GM12874 (cell line): ENCODE data around the gene CADPS.

Experiments used
- TF ChIP-seq, protein P1 (sequence below): IDR thresholded peaks from 2 replicates; pipeline ENCODE4 v1.5.1; 2011; ENCODE audit warnings: low read depth, mild to moderate bottlenecking, control low read depth, low read length, moderate library complexity; ENCODE audit not compliant: insufficient read depth

Gene CADPS

GRCh38 chr3:62888180-62888579, 13.0 kb upstream of the CADPS start:
- TF ChIP-seq, protein P1, sequence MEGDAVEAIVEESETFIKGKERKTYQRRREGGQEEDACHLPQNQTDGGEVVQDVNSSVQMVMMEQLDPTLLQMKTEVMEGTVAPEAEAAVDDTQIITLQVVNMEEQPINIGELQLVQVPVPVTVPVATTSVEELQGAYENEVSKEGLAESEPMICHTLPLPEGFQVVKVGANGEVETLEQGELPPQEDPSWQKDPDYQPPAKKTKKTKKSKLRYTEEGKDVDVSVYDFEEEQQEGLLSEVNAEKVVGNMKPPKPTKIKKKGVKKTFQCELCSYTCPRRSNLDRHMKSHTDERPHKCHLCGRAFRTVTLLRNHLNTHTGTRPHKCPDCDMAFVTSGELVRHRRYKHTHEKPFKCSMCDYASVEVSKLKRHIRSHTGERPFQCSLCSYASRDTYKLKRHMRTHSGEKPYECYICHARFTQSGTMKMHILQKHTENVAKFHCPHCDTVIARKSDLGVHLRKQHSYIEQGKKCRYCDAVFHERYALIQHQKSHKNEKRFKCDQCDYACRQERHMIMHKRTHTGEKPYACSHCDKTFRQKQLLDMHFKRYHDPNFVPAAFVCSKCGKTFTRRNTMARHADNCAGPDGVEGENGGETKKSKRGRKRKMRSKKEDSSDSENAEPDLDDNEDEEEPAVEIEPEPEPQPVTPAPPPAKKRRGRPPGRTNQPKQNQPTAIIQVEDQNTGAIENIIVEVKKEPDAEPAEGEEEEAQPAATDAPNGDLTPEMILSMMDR: no peak

GRCh38 chr3:62885136-62885535, 9.9 kb upstream of the CADPS start:
- TF ChIP-seq, protein P1: no peak

DNA sequence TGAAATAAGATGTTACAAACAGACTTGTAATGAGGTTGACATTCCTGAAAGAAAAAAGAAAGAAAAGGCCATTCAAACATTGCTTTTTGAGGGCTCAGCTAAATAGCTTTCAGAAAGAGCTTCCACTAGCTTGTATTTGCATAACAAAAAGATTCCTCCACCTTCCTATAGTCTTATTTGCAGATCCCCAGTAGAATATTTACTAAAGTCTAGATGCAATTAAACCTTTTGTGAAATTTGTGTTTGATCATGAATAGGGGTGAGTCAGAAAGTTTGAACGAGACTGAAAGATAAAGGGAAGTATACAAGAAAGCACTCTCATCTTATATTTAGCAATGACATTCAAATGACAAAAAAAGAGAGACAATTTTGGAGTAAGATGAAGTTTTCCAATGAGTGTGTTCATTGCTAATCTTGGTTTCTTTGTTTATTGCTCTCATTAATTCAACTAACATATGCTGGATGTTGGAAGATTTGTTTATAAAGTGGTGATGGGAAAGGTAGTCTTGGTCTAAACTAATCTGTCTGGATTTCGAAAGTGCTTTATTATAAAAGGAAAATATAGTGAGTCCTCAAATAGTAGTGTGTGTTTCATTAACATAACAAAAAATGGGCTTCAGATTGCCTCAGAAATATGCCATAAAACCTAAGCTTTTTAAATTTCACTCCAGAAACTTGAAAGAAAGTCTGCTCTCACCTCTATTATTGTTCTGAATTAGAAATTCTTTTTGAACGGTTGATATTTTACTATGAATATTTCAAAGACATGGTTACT, 9.1 kb upstream of the CADPS start:
- TF ChIP-seq, protein P1: no peak

GRCh38 chr3:62882676-62883200, 7.5 kb upstream of the CADPS start:
- TF ChIP-seq, protein P1: no peak

- TF ChIP-seq, protein P1: no peak
Observed at GRCh38 chr3:62876064-62876463, 848 bp upstream of the CADPS start.

- TF ChIP-seq, protein P1: no peak
Observed at GRCh38 chr3:62875558-62876002, 364 bp upstream of the CADPS start.

GRCh38 chr3:62873761-62874710, 1.2 kb downstream of the CADPS start:
- TF ChIP-seq, protein P1: no peak
